Activated CD8-positive, alpha-beta memory T cell treated with anti-CD3 and anti-CD28 coated beads for 48 hours (primary cell): ENCODE measurements around the gene NPTX1.
"Not testable (repeated sequence)": the region's sequence is repeated elsewhere in the genome, so short reads cannot be mapped to it uniquely, and the experiment has no call there.

ENCODE experiments used
- DNase-seq, 3 experiments: peaks; one replicate each; pipeline ENCODE4 v3.0.0-alpha.2; 2020; ENCODE audit warnings: low read depth in 2 of 3, low spot score in 2 of 3

NPTX1 gene

GRCh38 chr17:80475910-80476876 lies at the start of gene NPTX1:
Gene NPTX1, minus strand, starts transcription at chr17:80476607. Its CDS starts 161 bp downstream, at chr17:80476446.
- no peak for DNase-seq

GRCh38 chr17:80523956-80524712 lies 47.7 kb upstream of the NPTX1 start:
- DNase-seq, result no peak

GRCh38 chr17:80523054-80523744 lies 46.8 kb upstream of the NPTX1 start:
- DNase-seq, result no peak

GRCh38 chr17:80520810-80521455 lies 44.5 kb upstream of the NPTX1 start:
- DNase-seq, result no peak

GRCh38 chr17:80519091-80519781 lies 42.8 kb upstream of the NPTX1 start:
- no peak for DNase-seq

GRCh38 chr17:80518392-80518791 lies 42.0 kb upstream of the NPTX1 start:
- no peak for DNase-seq

- no peak for DNase-seq
Observed at GRCh38 chr17:80517641-80518040, 41.2 kb upstream of the NPTX1 start.

- DNase-seq, result no peak
Observed at GRCh38 chr17:80516171-80516932, 39.9 kb upstream of the NPTX1 start.

GRCh38 chr17:80513892-80514291 lies 37.5 kb upstream of the NPTX1 start:
- no peak for DNase-seq

GRCh38 chr17:80513201-80513600 lies 36.8 kb upstream of the NPTX1 start:
- no peak for DNase-seq

GRCh38 chr17:80512233-80512632 lies 35.8 kb upstream of the NPTX1 start:
- no peak for DNase-seq

GRCh38 chr17:80511222-80512180 lies 35.1 kb upstream of the NPTX1 start:
- no peak for DNase-seq

GRCh38 chr17:80510772-80511171 lies 34.4 kb upstream of the NPTX1 start:
- no peak for DNase-seq

- no peak for DNase-seq
Observed at GRCh38 chr17:80510132-80510531, 33.7 kb upstream of the NPTX1 start.

- no peak for DNase-seq
Observed at GRCh38 chr17:80509311-80509710, 32.9 kb upstream of the NPTX1 start.

- DNase-seq, result no peak
Observed at GRCh38 chr17:80507965-80508364, 31.6 kb upstream of the NPTX1 start.

- not testable (repeated sequence) for DNase-seq
Observed at GRCh38 chr17:80507177-80507576, 30.8 kb upstream of the NPTX1 start.

- no peak for DNase-seq
Observed at GRCh38 chr17:80504686-80505413, 28.4 kb upstream of the NPTX1 start.
